Upper lobe of left lung (tissue), 4 donors: ENCODE measurements around the gene HOXA6.

ENCODE experiments used
- CTCF ChIP-seq, 6 experiments: fragments of 450-650 bp in 4 of 6; fragments of 200-600 bp in 2 of 6; sonication (generic) in 2 of 6; IDR thresholded peaks; one replicate each; pipeline ENCODE4 v1.5.1; 2016 to 2019; ENCODE audit warnings: antibody characterized with exemption in 6 of 6
- EP300 ChIP-seq, 4 donors: sonication (generic); formaldehyde crosslinking; IDR thresholded peaks; one replicate each; pipeline ENCODE4 v1.5.1; 2017; ENCODE audit warnings: antibody characterized with exemption in 4 of 4, control low read depth in 2 of 4
- POLR2A ChIP-seq, 4 donors: fragments of 450-650 bp; IDR thresholded peaks; one replicate each; pipeline ENCODE4 v1.5.1; 2016 to 2017; ENCODE audit warnings: antibody characterized with exemption in 4 of 4, mild to moderate bottlenecking in 2 of 4

GRCh38 chr7:27147199-27148030 lies at the start of gene HOXA6:
- no peak for TF ChIP-seq CTCF (IDR thresholded peaks at IDR 0.05)
- no peak for TF ChIP-seq EP300 (IDR thresholded peaks at IDR 0.05)
- no peak for TF ChIP-seq POLR2A (IDR thresholded peaks at IDR 0.05)
